ENCODE data around the gene ARHGAP36.

Gene ARHGAP36

DNA sequence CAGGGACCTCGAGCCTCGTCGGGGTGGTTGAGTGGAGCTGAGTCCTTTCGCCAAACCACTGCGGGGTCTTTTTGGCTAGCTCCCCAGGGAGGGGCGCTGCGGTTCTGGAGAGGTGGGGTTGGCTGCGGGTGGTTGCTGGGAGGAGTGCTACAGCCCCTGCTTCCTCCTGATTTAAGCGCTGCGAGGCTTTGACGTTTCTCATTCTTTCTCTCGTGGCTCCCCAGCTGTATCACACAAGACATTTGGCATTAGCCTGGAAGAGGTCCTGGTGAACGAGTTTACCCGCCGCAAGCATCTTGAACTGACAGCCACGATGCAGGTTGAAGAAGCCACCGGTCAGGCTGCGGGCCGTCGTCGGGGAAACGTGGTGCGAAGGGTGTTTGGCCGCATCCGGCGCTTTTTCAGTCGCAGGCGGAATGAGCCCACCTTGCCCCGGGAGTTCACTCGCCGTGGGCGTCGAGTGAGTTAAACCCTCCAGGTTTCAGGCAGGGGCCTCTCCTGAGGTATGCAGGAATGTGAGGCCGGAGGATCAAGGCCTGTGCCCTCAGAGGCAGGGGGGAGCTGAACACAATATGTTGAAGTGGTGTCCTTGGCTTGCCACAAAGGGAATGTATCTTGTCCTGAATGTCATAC lies 25.5 kb downstream of the ARHGAP36 start:
- no peak overlapping the region for H3K4me3 ChIP-seq (replicated peaks; ENCODE audit: low read depth, low read length)
- TF ChIP-seq, protein P1, sequence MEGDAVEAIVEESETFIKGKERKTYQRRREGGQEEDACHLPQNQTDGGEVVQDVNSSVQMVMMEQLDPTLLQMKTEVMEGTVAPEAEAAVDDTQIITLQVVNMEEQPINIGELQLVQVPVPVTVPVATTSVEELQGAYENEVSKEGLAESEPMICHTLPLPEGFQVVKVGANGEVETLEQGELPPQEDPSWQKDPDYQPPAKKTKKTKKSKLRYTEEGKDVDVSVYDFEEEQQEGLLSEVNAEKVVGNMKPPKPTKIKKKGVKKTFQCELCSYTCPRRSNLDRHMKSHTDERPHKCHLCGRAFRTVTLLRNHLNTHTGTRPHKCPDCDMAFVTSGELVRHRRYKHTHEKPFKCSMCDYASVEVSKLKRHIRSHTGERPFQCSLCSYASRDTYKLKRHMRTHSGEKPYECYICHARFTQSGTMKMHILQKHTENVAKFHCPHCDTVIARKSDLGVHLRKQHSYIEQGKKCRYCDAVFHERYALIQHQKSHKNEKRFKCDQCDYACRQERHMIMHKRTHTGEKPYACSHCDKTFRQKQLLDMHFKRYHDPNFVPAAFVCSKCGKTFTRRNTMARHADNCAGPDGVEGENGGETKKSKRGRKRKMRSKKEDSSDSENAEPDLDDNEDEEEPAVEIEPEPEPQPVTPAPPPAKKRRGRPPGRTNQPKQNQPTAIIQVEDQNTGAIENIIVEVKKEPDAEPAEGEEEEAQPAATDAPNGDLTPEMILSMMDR (IDR thresholded peaks at IDR 0.05; ENCODE audit: low read length, missing control alignments): no peak
- DNase-seq (ENCODE audit: low read depth): no peak

DNA sequence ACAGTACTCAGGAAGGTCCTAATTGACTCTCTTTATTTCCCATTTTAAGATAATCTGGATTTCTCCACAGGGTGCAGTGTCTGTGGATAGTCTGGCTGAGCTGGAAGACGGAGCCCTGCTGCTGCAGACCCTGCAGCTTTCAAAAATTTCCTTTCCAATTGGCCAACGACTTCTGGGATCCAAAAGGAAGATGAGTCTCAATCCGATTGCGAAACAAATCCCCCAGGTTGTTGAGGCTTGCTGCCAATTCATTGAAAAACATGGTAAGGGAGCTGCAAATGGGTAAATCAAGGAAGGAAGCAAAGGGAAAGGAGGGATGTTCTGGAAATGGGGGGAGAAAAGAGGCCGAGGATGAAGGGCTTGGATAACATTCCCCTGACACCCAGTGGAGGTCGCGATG lies 26.0 kb downstream of the ARHGAP36 start:
- H3K4me3 ChIP-seq (replicated peaks; ENCODE audit: low read depth, low read length): no peak overlapping the region
- TF ChIP-seq, protein P1 (IDR thresholded peaks at IDR 0.05; ENCODE audit: low read length, missing control alignments): no peak
- no peak for DNase-seq (ENCODE audit: low read depth)

DNA sequence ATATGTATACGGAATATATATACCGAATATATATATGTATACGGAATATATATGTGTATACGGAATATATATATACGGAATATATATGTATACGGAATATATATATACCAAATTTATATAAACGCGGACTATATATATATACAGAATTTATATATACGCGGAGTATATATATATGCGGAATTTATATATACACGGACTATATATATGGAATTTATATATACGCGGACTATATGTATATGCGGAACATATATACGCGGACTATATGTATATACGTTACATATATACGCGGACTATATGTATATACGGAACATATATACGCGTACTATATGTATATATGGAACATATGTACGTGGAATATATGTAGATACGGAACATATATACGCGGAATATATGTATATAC lies 78.6 kb downstream of the ARHGAP36 start:
- no peak for DNase-seq (ENCODE audit: low read depth)
- H3K4me3 ChIP-seq (replicated peaks; ENCODE audit: low read depth, low read length): no peak overlapping the region
- TF ChIP-seq, protein P1 (IDR thresholded peaks at IDR 0.05; ENCODE audit: low read length, missing control alignments): no peak

DNA sequence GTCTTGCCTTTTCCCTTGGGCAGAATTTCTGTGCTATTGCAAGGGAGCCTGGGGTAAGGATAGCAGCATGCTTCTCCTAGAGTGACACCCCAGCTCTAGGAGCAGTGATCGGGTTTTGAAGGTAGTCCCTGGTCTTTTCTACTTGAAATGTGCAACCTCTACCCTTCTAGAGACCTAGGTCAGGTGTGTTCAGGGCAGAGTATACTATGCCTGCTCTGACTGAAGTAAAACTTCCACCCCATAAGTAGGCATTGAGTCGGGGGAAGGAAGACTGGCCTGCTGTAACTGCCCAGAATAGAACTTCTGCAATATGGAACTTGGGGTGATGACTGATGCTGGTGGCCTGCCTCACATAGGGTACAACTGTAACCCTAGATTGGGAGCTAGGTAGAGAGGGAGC lies 80.9 kb downstream of the ARHGAP36 start:
- TF ChIP-seq, protein P1 (IDR thresholded peaks at IDR 0.05; ENCODE audit: low read length, missing control alignments): no peak
- H3K4me3 ChIP-seq (replicated peaks; ENCODE audit: low read depth, low read length): no peak overlapping the region
- DNase-seq (ENCODE audit: low read depth): no peak

All from fibroblast of pulmonary artery (primary cell).